ENCODE data around the gene ALG5. TPM values are rescaled to one million over a fixed set of nuclear protein-coding genes. Genes with fewer than 3 reads are reported as not detected.
A peak's percentile ranks its signal among the peaks of the same experiment; 100 is the strongest.

Gene ALG5
- total RNA-seq, 1 donor from 2014 or later = 34.4 TPM

DNA sequence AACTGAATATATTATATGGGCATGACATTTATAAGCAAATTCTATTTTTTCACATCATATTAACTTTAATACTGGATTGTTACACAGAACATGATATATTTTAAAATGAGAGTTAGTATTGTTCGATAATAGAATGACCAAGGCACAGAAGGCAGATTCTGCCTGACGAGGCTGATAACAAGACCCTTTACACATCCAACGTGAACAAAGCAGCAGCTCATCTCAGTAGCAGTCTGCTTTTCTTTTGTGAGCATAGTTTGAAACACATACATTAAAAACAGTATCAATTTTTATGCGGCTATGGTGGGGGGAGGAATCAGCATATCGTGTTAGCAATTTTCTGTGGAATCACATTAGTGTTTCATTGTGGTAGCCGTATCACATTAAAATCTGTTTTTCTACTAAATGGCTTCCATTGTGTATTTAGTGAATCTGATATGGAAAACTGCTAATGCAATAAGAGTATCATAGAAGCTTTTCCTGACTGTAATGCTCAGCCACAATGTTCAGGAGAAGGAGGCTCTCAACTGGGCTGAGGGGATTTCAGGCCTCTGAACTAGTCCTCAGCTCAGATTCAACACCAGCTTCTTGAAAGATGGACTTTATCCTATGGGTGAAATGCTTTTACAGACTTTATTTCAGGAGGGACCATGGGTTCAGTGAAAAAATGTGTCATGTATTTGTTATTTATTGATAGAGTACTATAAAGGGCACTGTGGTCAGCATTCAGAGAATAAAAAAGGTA, 83.1 kb downstream of the ALG5 start:
- no peak for DNase-seq (ENCODE audit: low read depth in 2 of 2)

DNA sequence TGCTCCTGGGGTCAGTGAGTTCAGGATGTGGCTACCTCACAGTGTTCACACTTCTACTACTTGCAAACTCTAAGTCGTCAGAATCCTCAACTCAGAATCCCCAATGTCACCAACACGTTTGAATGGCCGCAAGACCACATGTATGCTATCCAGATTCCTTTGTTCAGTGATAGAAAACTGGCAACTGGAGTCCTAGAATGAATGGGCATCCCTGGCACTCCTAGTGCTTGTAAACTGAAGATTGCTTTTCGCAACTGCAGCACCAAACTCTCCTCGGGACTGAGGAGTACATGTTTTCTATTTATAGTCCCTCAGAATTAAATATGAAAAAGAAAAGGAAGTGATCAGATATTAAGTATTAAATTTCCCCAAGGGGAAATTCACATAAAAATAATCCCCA, 84.0 kb downstream of the ALG5 start:
- DNase-seq (ENCODE audit: low read depth in 2 of 2) = no peak

DNA sequence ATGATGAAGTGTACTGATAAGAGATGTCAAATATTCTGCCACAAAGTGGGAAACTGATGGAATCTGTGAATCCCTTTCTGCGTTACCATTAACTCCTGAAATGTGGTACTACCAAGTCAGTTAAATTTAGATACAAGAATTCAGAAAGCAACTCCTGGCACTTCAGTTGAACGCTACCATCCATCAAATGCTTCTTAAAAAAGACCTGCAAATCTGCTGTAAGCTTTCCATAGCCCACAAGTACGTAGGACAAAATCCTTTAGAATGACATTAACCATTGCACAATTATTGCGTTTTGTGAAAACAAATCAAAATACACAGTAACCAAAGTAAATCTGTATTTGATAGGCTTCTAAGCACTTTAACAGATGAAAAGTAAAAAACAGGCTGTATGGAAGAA, 84.5 kb downstream of the ALG5 start:
- no peak for DNase-seq (ENCODE audit: low read depth in 2 of 2)

DNA sequence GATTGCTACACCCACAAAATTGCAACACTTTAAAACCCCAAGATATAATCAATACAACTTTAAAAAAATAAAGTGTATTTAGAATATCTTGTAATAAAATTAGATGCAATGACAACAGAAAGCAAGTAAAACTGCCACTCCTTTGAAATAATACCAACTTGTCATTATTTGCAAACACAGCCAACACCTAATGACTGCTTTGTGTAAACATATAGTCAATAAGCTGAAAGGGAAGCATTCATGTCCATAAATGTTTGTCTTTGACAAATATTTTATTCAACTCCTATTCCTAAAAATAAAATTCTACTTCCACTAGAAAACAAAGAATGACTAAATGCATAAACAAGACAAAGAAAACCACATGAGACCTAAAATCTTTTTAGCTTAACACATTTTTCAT, 85.7 kb downstream of the ALG5 start:
- no peak for DNase-seq (ENCODE audit: low read depth in 2 of 2)

DNA sequence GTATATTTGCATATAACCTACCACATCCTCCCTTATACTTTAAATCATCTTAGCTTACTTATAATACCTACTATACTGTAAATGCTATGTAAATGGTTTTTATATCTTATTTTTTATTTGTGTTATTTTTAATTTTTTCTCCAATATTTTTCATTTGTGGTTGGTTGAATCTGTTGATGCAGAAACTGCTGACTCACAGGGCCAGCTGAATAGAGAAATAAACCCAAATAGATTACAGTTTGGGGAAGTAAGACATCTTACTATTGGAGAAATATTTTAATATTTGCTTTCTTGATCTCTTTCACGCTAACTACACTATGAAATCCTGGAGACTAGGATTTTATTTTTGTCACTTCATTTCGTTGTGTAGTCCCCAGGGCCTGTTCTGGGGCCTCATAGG, 86.2 kb downstream of the ALG5 start:
- DNase-seq (ENCODE audit: low read depth in 2 of 2) = no peak

DNA sequence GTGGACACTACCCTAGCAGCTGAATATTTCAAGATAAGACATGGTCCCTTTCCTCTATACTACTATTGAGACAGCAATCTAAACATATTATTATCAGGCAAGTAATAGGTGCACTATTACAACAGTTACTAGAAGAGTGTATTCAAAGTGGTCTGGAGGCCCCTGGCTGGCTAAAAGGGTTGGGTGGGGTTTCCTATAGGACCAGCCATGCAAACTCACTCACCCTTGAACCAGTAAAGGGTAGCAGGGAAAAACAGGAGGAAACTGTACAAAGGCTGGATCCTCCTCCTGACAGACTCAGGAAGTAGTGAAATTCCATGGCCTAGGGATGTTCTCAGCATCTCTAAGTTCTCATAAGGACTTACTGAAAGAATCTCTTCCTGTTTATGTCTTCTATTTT, 86.8 kb downstream of the ALG5 start:
- DNase-seq (ENCODE audit: low read depth in 2 of 2) = peak in 1 of 2 donors; percentile 30

DNA sequence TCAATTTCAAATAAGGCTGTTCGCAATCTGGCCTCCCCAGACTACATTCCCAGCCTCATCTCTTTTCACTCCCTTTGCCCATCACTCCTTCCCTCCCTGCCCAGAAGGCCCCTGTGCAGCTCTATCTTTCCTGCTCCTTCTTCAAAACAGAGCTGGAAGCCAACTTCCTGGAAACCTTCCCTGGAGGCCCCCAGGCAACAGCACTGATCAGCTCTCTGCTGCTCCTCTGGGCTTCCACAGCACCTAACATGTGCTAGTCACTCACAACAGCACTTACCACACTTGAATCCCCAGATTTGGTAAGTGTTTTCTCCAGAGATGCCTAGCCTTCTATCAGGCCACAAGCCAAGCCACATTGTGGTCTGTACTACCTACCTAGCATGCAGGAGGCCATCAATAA, 88.6 kb downstream of the ALG5 start:
- DNase-seq (ENCODE audit: low read depth in 2 of 2) = no peak

DNA sequence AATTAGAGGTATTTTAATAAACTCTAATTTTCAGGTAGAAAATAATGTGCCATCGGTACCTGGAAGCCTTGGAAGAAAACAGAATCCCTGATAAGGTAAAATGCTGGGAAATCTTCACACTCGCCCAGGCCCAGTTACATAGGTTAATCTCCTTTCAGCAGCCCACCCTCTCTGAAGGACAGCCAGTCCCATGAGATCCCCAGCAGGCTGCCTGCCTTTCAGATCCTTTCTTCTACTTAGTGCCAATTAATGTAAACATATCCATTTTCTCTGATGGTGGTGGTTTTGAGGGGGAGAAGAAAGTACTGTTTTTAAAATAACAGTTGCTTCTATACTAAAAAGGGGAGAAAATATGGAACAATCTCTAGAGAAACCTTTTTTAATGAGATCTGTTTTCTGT, 91.3 kb downstream of the ALG5 start:
- DNase-seq (ENCODE audit: low read depth in 2 of 2) = no peak

DNA sequence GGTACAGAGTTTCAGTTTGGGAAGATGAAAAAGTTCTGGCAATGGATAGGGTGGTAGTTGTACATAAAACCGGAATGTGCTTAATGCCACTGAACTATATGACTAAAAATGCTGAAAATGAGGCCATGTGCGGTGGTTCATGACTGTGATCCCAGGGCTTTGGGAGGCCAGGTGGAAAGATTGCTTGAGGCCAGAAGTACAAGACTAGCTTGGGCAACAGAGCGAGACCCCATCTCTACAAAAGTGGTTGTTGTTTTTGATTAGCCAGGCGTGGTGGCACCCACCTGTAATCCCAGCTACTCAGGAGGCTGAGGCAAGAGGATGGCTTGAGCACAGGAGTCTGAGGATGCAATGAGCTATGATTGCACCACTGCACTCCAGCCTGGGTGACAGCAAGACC, 91.9 kb downstream of the ALG5 start:
- DNase-seq (ENCODE audit: low read depth in 2 of 2) = no peak

DNA sequence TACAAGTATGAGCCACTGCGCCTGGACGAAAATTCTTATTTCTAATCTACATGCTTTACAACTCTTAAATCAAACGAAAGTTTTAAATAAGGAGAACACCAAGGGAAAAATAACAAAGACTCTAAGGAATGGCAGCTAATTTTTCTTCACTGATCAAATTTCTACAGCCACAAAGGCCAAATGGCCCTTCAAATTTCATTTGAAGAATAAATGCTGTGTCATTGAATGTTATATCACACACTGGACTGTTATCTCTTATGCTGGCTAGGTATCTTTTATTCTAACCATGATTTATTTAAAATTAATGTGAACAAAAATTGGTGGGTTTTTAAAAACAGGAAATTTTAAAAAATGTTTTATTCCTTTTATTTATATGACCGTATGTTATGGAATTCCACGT, 93.2 kb downstream of the ALG5 start:
- DNase-seq (ENCODE audit: low read depth in 2 of 2) = no peak

DNA sequence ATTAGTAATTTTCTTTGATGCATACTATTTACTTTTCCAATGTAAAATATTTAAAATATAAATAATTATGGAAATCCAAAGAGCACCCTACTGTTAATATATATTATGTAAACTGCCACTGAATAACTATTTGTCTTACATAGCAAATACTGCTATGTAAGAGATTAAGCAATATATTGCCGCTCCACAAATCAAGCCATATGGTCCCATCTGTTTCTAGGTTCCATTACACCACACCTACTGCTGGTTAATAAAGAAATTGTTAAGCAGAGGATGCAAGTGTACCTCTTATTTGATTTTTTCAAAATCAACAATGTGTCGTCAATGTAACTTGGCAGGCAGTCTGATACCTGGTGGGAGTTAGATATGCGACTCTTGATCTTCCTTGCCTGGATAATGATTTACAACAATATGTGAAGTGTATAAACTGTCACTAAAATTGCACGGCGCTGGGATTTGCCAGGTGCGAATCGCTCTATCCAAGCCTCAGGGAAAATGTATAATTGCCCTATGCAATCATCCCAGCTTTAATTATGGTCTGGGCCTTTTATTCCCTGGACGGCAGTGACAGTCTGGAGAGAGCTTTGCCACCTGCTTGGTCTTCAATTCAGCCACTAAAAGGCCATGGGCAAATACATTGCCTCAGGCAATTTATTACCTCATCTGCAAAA, 95.1 kb downstream of the ALG5 start:
- DNase-seq (ENCODE audit: low read depth in 2 of 2) = no peak

Other genes with a start within 250 kb of the ALG5 start
- 0.64 and 1.3 TPM in 2 replicates for gene RFXAP, start 180.1 kb downstream of the ALG5 start, total RNA-seq
- gene SMAD9, start 79.1 kb downstream of the ALG5 start, total RNA-seq = 14.5 and 19.2 TPM in 2 replicates
- gene EXOSC8, start 1.4 kb upstream of the ALG5 start, total RNA-seq = 20.5 and 30.6 TPM in 2 replicates
- gene SUPT20H, start 60.3 kb upstream of the ALG5 start, total RNA-seq = 26.7 and 33.3 TPM in 2 replicates
- not detected in 2 replicates for gene CSNK1A1L, start 106.3 kb upstream of the ALG5 start, total RNA-seq